KOPT-K1 (cell line): ENCODE measurements around the gene CD83.

ENCODE experiments used
- H3K27ac ChIP-seq: fragments of 200-600 bp; sonication (generic); 2 replicates; pipeline ENCODE4 v1.5.1; 2016; ENCODE audit warnings: antibody characterized with exemption, mild to moderate bottlenecking, low read depth, low read length; ENCODE audit not compliant: poor library complexity, severe bottlenecking
- H3K36me3 ChIP-seq: fragments of 200-600 bp; sonication (generic); 2 replicates; pipeline ENCODE4 v1.5.1; 2017; ENCODE audit warnings: antibody characterized with exemption, mild to moderate bottlenecking, low read length, moderate library complexity; ENCODE audit not compliant: insufficient read depth
- H3K9me3 ChIP-seq: fragments of 200-600 bp; sonication (generic); 2 replicates; pipeline ENCODE4 v1.5.1; 2017; ENCODE audit warnings: antibody characterized with exemption, low read length, mild to moderate bottlenecking; ENCODE audit not compliant: insufficient read depth, poor library complexity, severe bottlenecking

The CD83 gene

GRCh38 chr6:14083751-14084150 is 33.8 kb upstream of the CD83 start:
- Histone ChIP-seq H3K9me3 (no peaks in the 10 kb centered on the region), H3K27ac (no peak overlapping the region), H3K36me3 (no peaks in the 10 kb centered on the region)

DNA sequence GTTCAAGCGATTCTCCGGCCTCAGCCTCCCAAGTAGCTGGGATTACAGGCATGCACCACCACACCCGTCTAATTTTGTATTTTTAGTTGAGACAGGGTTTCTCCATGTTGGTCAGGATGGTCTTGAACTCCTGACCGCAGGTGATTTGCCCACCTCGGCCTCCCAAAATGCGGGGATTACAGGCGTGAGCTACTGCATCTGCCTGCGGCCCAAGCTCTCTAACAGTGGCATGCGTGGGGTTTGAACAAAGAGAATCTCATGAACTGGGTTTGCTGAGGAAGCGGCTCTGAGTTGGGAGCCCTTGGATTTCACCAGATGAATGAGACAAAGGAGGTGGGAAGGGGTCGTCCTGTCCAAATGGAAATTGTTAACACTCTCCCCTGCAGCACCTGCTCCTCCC is 33.2 kb upstream of the CD83 start:
- H3K36me3 ChIP-seq, result no peaks in the 10 kb centered on the region
- H3K9me3 ChIP-seq, result no peaks in the 10 kb centered on the region
- H3K27ac ChIP-seq, result no peak overlapping the region

DNA sequence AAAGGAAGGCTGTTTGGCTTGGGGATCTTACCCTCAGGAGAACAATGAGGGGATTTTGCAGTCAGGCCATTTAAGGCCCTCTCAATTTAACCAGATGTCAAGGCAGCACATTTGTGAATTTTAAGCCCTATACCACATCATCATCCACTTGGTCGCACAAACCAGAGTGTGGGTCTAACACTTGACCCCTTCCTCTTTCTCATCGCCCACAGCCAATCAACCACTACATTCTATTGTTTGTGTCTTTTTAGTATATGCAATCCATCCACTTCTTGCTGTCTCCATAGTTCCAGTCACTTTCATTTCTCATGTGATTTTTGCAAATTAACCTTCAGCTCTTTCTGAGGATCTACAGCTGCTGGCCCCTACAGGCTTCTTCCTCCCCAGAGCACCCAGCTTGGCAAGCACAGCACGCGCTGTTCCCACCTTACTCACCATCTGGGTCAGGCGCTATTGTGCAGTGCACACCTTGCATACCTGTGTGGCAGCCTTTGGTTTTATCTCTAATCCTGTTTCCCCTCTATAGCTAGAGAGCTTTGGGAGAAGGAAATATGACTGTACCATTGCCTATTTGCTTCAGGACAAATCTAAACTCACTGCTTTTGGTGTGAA is 32.3 kb upstream of the CD83 start:
- H3K27ac ChIP-seq, result no peak overlapping the region
- no peaks in the 10 kb centered on the region for H3K9me3 ChIP-seq
- H3K36me3 ChIP-seq, result no peaks in the 10 kb centered on the region

GRCh38 chr6:14086701-14087100 is 30.9 kb upstream of the CD83 start:
- H3K27ac ChIP-seq, result no peak overlapping the region
- no peaks in the 10 kb centered on the region for H3K36me3 ChIP-seq
- no peaks in the 10 kb centered on the region for H3K9me3 ChIP-seq

DNA sequence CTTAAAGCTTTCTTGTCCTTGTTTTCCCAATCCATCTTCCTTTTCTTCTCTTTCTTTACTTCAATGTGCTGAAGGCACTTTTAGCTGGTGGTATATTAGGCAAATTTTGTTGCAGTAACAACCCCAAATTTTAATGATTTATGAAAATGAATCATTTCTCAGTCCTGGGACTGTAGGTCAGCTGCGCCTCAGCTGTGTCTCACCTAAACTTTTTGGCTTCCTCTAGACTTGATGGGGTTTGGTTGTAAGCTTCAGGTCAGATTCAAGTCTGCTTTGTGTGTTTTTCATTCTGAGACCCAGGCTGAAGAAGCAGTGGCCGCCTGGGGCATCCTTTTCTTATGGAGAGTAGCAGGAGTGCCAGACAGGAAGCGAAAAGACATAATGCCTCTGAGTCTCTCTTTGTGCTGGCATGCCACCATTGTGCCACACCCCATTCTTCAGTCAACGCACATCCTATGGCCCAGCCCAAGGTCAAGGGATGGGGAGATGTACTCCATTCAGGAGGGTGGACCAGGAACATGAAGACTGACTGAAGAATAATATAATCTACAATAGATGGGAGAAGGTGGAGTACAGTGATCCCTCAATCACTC is 28.9 kb upstream of the CD83 start:
- peaks cover 4% of the 10 kb centered on the region for H3K9me3 ChIP-seq
- H3K27ac ChIP-seq, result no peak overlapping the region

DNA sequence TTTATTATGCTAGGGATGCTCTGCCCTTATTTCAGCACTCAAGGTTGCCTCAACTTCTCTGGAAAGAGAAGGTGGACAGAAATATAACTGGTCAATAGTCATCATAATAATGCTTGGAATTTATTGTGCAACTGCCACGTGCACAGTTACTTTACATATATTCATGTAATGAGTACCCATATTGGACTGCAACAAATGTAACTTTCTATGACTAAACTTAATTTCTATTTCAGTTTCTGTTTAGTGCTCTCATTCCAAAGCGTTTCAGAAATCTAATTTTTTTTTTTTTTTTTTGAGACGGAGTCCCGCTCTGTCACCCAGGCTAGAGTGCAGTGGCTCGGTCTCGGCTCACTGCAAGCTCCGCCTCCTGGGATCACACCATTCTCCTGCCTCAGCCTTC is 28.3 kb upstream of the CD83 start:
- Histone ChIP-seq H3K36me3 (no peaks in the 10 kb centered on the region), H3K27ac (no peak overlapping the region), H3K9me3 (peaks cover 4% of the 10 kb centered on the region)

More for the DNA sequence above, 28.9 kb upstream of the CD83 start:
- no peaks in the 10 kb centered on the region for H3K36me3 ChIP-seq

- Histone ChIP-seq H3K36me3 (no peaks in the 10 kb centered on the region), H3K27ac (no peak overlapping the region), H3K9me3 (peaks cover 4% of the 10 kb centered on the region)
Observed at GRCh38 chr6:14091339-14091978, 26.1 kb upstream of the CD83 start.

DNA sequence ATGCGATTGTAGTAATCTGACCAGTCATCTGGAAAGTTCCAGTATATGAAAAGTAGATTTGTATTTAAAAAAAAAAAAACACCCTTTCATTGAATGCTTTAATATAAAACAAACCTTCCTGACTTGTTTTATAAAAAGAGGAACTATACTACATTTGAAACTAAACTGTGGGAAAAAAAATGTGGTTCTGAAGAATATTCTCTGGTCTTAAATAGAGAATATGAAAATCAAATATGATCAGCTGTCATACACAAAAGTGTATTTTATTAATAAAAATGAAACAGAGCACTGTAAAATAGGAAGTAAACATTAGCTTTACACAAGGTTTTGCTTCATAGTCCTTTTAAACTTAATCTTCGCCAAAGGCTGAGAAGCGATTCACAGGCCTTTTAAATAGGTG is 25.3 kb upstream of the CD83 start:
- Histone ChIP-seq H3K36me3 (no peaks in the 10 kb centered on the region), H3K27ac (no peak overlapping the region), H3K9me3 (peaks cover 4% of the 10 kb centered on the region)

GRCh38 chr6:14092838-14093789 is 24.5 kb upstream of the CD83 start:
- Histone ChIP-seq H3K36me3 (no peaks in the 10 kb centered on the region), H3K27ac (no peak overlapping the region), H3K9me3 (peaks cover 4% of the 10 kb centered on the region)

GRCh38 chr6:14094721-14095120 is 22.9 kb upstream of the CD83 start:
- H3K36me3 ChIP-seq, result no peaks in the 10 kb centered on the region
- peaks cover 4% of the 10 kb centered on the region for H3K9me3 ChIP-seq
- no peak overlapping the region for H3K27ac ChIP-seq

DNA sequence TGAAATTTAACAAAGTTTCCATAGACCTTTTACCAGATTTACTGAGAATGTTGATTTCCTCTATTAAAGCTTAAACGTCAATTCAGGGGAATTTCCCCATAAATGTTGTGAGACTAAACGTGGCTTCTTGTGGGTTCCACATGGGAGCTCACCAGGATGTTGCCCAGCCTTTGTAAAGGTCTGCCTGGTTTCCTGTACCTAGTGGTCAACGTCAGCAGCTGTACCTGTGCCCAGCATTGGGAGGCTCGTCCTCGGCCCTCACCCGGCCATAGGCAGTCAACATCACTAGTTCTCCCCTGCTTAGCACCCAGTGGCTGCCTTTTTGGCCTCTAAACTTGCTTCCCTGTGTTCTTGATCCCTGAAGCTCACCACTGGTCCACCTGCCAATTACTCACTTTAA is 22.1 kb upstream of the CD83 start:
- Histone ChIP-seq H3K36me3 (no peaks in the 10 kb centered on the region), H3K9me3 (peaks cover 4% of the 10 kb centered on the region), H3K27ac (no peak overlapping the region)

- Histone ChIP-seq H3K27ac (no peak overlapping the region), H3K36me3 (no peaks in the 10 kb centered on the region), H3K9me3 (no peaks in the 10 kb centered on the region)
Observed at GRCh38 chr6:14100138-14100537, 17.4 kb upstream of the CD83 start.

DNA sequence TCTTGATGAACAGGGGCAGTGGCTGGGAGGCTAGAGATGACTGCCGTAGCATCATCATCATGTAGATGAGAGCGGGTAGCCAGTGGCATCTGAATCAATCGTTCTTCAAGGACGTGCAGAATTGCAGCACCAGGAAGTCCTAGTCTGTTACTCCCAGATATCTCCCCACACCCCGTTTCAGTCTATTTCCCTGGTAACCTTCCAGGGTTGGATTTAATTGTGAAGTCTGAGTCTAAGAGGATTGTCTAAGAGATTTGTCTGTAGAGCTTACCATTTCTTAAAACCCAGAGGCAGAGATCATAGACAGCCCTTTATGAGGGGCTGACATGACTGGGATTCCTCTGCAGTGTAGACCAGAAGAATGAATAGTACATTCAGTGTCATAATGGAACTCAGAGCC is 16.6 kb upstream of the CD83 start:
- no peaks in the 10 kb centered on the region for H3K9me3 ChIP-seq
- H3K27ac ChIP-seq, result no peak overlapping the region
- H3K36me3 ChIP-seq, result no peaks in the 10 kb centered on the region

- no peaks in the 10 kb centered on the region for H3K36me3 ChIP-seq
- peaks cover 11% of the 10 kb centered on the region for H3K9me3 ChIP-seq
Observed at GRCh38 chr6:14102383-14102782, 15.2 kb upstream of the CD83 start.

GRCh38 chr6:14105547-14105946 is 12.0 kb upstream of the CD83 start:
- Histone ChIP-seq H3K36me3 (no peaks in the 10 kb centered on the region), H3K27ac (no peak overlapping the region), H3K9me3 (peaks cover 15% of the 10 kb centered on the region)

More at GRCh38 chr6:14102383-14102782, 15.2 kb upstream of the CD83 start:
- H3K27ac ChIP-seq, result no peak overlapping the region
